ENCODE data around the gene CEP128.

CEP128 gene

GRCh38 chr14:80522936-80523335 lies 418.6 kb downstream of the CEP128 start:
- H3K9me3 ChIP-seq (ENCODE audit: insufficient read depth, low read length, severe bottlenecking), result no peaks in the 10 kb centered on the region
- H3K4me1 ChIP-seq (ENCODE audit: insufficient read depth, low read length), result no peaks in the 10 kb centered on the region
- H3K4me2 ChIP-seq (ENCODE audit: insufficient read depth, low read length), result no peak overlapping the region
- H3K27ac ChIP-seq (ENCODE audit: low read length), result no peak overlapping the region
- H3K9ac ChIP-seq (ENCODE audit: low read depth, low read length), result no peak overlapping the region
- DNase-seq (no peak), ATAC-seq (ENCODE audit: insufficient read depth, low read depth) (no peak; the same call in 2 of the 3 replicates)
- TF ChIP-seq CTCF (IDR thresholded peaks at IDR 0.05; ENCODE audit: borderline replicate concordance, extremely low read depth, low read length, poor library complexity, severe bottlenecking) (no peak), EZH2 (IDR thresholded peaks at IDR 0.05; ENCODE audit: borderline replicate concordance, low read depth, low read length, severe bottlenecking) (no peak)
- H4K20me1 ChIP-seq (ENCODE audit: insufficient read depth, low read length), result no peaks in the 10 kb centered on the region
- no peak overlapping the region for H3K4me3 ChIP-seq (ENCODE audit: low read depth in 1 of 2, low read length in 2 of 2)
- H3K79me2 ChIP-seq (ENCODE audit: insufficient read depth, low read length), result no peaks in the 10 kb centered on the region
- H2AFZ ChIP-seq (ENCODE audit: low read depth, low read length), result no peak overlapping the region
- peaks cover 72% of the 10 kb centered on the region for H3K36me3 ChIP-seq (ENCODE audit: insufficient read depth, low read length)
- no peaks in the 10 kb centered on the region for H3K27me3 ChIP-seq (ENCODE audit: insufficient read depth, low read length, poor library complexity)

GRCh38 chr14:80522411-80522810 lies 419.1 kb downstream of the CEP128 start:
- H2AFZ ChIP-seq (ENCODE audit: low read depth, low read length), result no peak overlapping the region
- no peaks in the 10 kb centered on the region for H3K27me3 ChIP-seq (ENCODE audit: insufficient read depth, low read length, poor library complexity)
- H3K4me1 ChIP-seq (ENCODE audit: insufficient read depth, low read length), result no peaks in the 10 kb centered on the region
- no peaks in the 10 kb centered on the region for H3K79me2 ChIP-seq (ENCODE audit: insufficient read depth, low read length)
- no peak overlapping the region for H3K9ac ChIP-seq (ENCODE audit: low read depth, low read length)
- no peak for TF ChIP-seq EZH2 (IDR thresholded peaks at IDR 0.05; ENCODE audit: borderline replicate concordance, low read depth, low read length, severe bottlenecking)
- TF ChIP-seq CTCF (IDR thresholded peaks at IDR 0.05; ENCODE audit: borderline replicate concordance, extremely low read depth, low read length, poor library complexity, severe bottlenecking), result no peak
- H3K27ac ChIP-seq (ENCODE audit: low read length), result no peak overlapping the region
- no peaks in the 10 kb centered on the region for H3K9me3 ChIP-seq (ENCODE audit: insufficient read depth, low read length, severe bottlenecking)
- no peak overlapping the region for H3K4me2 ChIP-seq (ENCODE audit: insufficient read depth, low read length)
- H3K36me3 ChIP-seq (ENCODE audit: insufficient read depth, low read length), result peaks cover 77% of the 10 kb centered on the region
- DNase-seq (no peak), ATAC-seq (ENCODE audit: insufficient read depth, low read depth) (no peak)
- H4K20me1 ChIP-seq (ENCODE audit: insufficient read depth, low read length), result no peaks in the 10 kb centered on the region
- H3K4me3 ChIP-seq (ENCODE audit: low read depth in 1 of 2, low read length in 2 of 2), result no peak overlapping the region

- DNase-seq, result no peak
- Histone ChIP-seq H2AFZ (ENCODE audit: low read depth, low read length) (no peak overlapping the region), H3K9ac (ENCODE audit: low read depth, low read length) (no peak overlapping the region), H3K9me3 (ENCODE audit: insufficient read depth, low read length, severe bottlenecking) (no peaks in the 10 kb centered on the region), H3K4me3 (ENCODE audit: low read depth in 1 of 2, low read length in 2 of 2) (no peak overlapping the region), H4K20me1 (ENCODE audit: insufficient read depth, low read length) (no peaks in the 10 kb centered on the region), H3K27me3 (ENCODE audit: insufficient read depth, low read length, poor library complexity) (no peaks in the 10 kb centered on the region), H3K27ac (ENCODE audit: low read length) (no peak overlapping the region), H3K4me2 (ENCODE audit: insufficient read depth, low read length) (no peak overlapping the region), H3K4me1 (ENCODE audit: insufficient read depth, low read length) (no peaks in the 10 kb centered on the region), H3K79me2 (ENCODE audit: insufficient read depth, low read length) (no peaks in the 10 kb centered on the region), H3K36me3 (ENCODE audit: insufficient read depth, low read length) (peaks cover 74% of the 10 kb centered on the region)
- no peak for ATAC-seq (ENCODE audit: insufficient read depth, low read depth)
- TF ChIP-seq EZH2 (IDR thresholded peaks at IDR 0.05; ENCODE audit: borderline replicate concordance, low read depth, low read length, severe bottlenecking) (no peak), CTCF (IDR thresholded peaks at IDR 0.05; ENCODE audit: borderline replicate concordance, extremely low read depth, low read length, poor library complexity, severe bottlenecking) (no peak)
Measured at GRCh38 chr14:80521456-80521855, 420.1 kb downstream of the CEP128 start.

GRCh38 chr14:80519002-80519401 lies 422.5 kb downstream of the CEP128 start:
- no peaks in the 10 kb centered on the region for H3K79me2 ChIP-seq (ENCODE audit: insufficient read depth, low read length)
- peaks cover 6% of the 10 kb centered on the region for H3K9me3 ChIP-seq (ENCODE audit: insufficient read depth, low read length, severe bottlenecking)
- no peaks in the 10 kb centered on the region for H3K27me3 ChIP-seq (ENCODE audit: insufficient read depth, low read length, poor library complexity)
- H3K4me1 ChIP-seq (ENCODE audit: insufficient read depth, low read length), result no peaks in the 10 kb centered on the region
- H2AFZ ChIP-seq (ENCODE audit: low read depth, low read length), result no peak overlapping the region
- H3K4me2 ChIP-seq (ENCODE audit: insufficient read depth, low read length), result no peak overlapping the region
- DNase-seq, result no peak
- no peak overlapping the region for H3K27ac ChIP-seq (ENCODE audit: low read length)
- H4K20me1 ChIP-seq (ENCODE audit: insufficient read depth, low read length), result no peaks in the 10 kb centered on the region
- TF ChIP-seq EZH2 (IDR thresholded peaks at IDR 0.05; ENCODE audit: borderline replicate concordance, low read depth, low read length, severe bottlenecking), result no peak
- no peak for TF ChIP-seq CTCF (IDR thresholded peaks at IDR 0.05; ENCODE audit: borderline replicate concordance, extremely low read depth, low read length, poor library complexity, severe bottlenecking)
- ATAC-seq (ENCODE audit: insufficient read depth, low read depth), result no peak
- H3K36me3 ChIP-seq (ENCODE audit: insufficient read depth, low read length), result peaks cover 72% of the 10 kb centered on the region
- H3K9ac ChIP-seq (ENCODE audit: low read depth, low read length), result no peak overlapping the region
- H3K4me3 ChIP-seq (ENCODE audit: low read depth in 1 of 2, low read length in 2 of 2), result no peak overlapping the region

Measured in DND-41 (cell line).